Astrocyte (in vitro differentiated cells and primary cell): ENCODE measurements around the gene CCRL2. TPM values are rescaled to one million over a fixed set of nuclear protein-coding genes. Genes with fewer than 3 reads are reported as not detected.

Experiments
- DNase-seq: peaks from one replicate; pipeline ENCODE4 v3.0.0-alpha.2; 2010; ENCODE audit warnings: low read depth
- FAIRE-seq: peaks from 2 replicates; lab custom pipeline; 2011; peaks lifted over from hg19 to GRCh38; lab: Jason Lieb, UNC
- H2AFZ ChIP-seq: 2 replicates; pipeline ENCODE4 v1.6.0; 2012; ENCODE audit warnings: low read depth, low read length, inconsistent platforms
- H3K27ac ChIP-seq: 2 replicates; pipeline ENCODE4 v1.5.1; 2011; ENCODE audit warnings: low read depth, low read length, inconsistent platforms
- H3K27me3 ChIP-seq: 2 replicates; pipeline ENCODE4 v1.6.0; 2011; ENCODE audit warnings: low read length, inconsistent platforms; ENCODE audit not compliant: insufficient read depth
- H3K36me3 ChIP-seq: 2 replicates; pipeline ENCODE4 v1.5.1; 2011; ENCODE audit warnings: low read length, inconsistent platforms; ENCODE audit not compliant: insufficient read depth
- H3K4me1 ChIP-seq: 2 replicates; pipeline ENCODE4 v1.5.1; 2011; ENCODE audit warnings: low read length, inconsistent platforms; ENCODE audit not compliant: insufficient read depth
- H3K4me2 ChIP-seq: 2 replicates; pipeline ENCODE4 v1.6.0; 2012; ENCODE audit warnings: low read length, inconsistent platforms
- H3K4me3 ChIP-seq: 2 replicates; pipeline ENCODE4 v1.5.1; 2011; ENCODE audit warnings: low read depth, mild to moderate bottlenecking, low read length, inconsistent platforms; ENCODE audit not compliant: insufficient read depth
- H3K79me2 ChIP-seq: 2 replicates; pipeline ENCODE4 v1.6.0; 2012; ENCODE audit warnings: mild to moderate bottlenecking, low read length, inconsistent platforms; ENCODE audit not compliant: insufficient read depth
- H3K9ac ChIP-seq: 2 replicates; pipeline ENCODE4 v1.6.0; 2012; ENCODE audit warnings: mild to moderate bottlenecking, low read length, inconsistent platforms
- H3K9me3 ChIP-seq: 2 replicates; pipeline ENCODE4 v1.5.1; 2012; ENCODE audit warnings: low read depth, mild to moderate bottlenecking, low read length, inconsistent platforms; ENCODE audit not compliant: insufficient read depth
- H4K20me1 ChIP-seq: 2 replicates; pipeline ENCODE4 v1.6.0; 2012; ENCODE audit warnings: low read length, inconsistent platforms; ENCODE audit not compliant: insufficient read depth
- H3K27ac Mint-ChIP-seq: one replicate; pipeline ENCODE4 v1.8.0; 2021; ENCODE audit warnings: mild to moderate bottlenecking, mixed read lengths; ENCODE audit not compliant: unreplicated experiment
- H3K27me3 Mint-ChIP-seq: one replicate; pipeline ENCODE4 v1.8.0; 2021; ENCODE audit warnings: low read depth, mixed read lengths; ENCODE audit not compliant: unreplicated experiment
- H3K36me3 Mint-ChIP-seq: one replicate; pipeline ENCODE4 v1.8.0; 2021; ENCODE audit warnings: low read depth, mixed read lengths; ENCODE audit not compliant: unreplicated experiment
- H3K4me1 Mint-ChIP-seq: one replicate; pipeline ENCODE4 v1.8.0; 2021; ENCODE audit warnings: low read depth, mixed read lengths; ENCODE audit not compliant: unreplicated experiment
- H3K4me3 Mint-ChIP-seq: one replicate; pipeline ENCODE4 v1.8.0; 2021; ENCODE audit warnings: mild to moderate bottlenecking, moderate library complexity, mixed read lengths; ENCODE audit not compliant: unreplicated experiment
- H3K9me3 Mint-ChIP-seq: one replicate; pipeline ENCODE4 v1.8.0; 2021; ENCODE audit warnings: mild to moderate bottlenecking, mixed read lengths; ENCODE audit not compliant: unreplicated experiment
- EZH2 ChIP-seq: IDR thresholded peaks from 2 replicates; pipeline ENCODE4 v1.6.1; 2012; ENCODE audit warnings: mild to moderate bottlenecking, low read length, inconsistent platforms; ENCODE audit not compliant: insufficient read depth
- total RNA-seq: library from RNA; stranded (reverse); gene quantifications from 2 replicates; pipeline ENCODE4 v1.2.1, GENCODE V29; 2021
- TF ChIP-seq, protein P1 (sequence below): IDR thresholded peaks from 2 replicates; pipeline ENCODE4 v1.5.1; 2011; ENCODE audit warnings: low read depth, mild to moderate bottlenecking, inconsistent platforms, low read length, moderate library complexity; ENCODE audit not compliant: insufficient read depth

CCRL2 gene
- total RNA-seq, 1 donor from 2014 or later, result not detected

DNA sequence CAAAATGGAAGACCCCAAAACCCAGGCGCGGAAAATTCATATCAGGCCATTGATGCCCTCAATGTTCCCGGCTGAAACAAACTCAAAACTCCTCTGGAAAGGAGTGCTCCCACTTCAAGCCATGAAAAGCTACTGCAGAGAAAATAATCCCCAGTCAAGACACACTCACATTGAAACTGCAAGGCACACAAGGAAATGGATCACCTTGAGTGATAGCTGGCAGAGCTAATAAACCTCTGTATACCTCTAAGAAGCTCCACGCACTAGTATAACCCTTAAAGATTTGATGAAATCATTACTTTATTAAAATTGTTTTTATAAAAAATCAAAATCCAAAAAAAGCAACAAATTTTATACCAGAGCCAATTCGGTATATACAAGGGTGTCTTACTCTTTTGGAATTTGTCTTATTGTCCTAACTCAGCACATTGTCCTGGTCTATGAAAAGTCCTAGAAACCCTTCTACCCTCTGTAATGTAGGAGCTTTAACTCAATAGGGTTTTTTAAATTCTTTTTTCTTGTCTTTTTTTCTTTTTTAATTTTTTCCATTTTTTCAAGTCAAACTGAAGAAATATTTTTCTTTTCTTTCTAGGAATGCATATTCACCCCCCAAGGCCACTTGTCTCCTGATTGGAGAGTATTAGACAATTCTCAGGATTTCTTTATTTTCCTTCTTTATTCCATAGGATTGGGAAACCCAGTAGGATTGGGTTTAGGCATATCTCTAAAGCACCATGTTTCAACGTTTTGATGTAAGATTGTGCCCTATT, 8.7 kb upstream of the CCRL2 start:
- Histone ChIP-seq H3K27ac (no peak overlapping the region), H3K79me2 (no peaks in the 10 kb centered on the region), H3K9ac (no peak overlapping the region), H3K27me3 (peaks cover 5% of the 10 kb centered on the region), H3K4me2 (no peak overlapping the region), H3K9me3 (no peaks in the 10 kb centered on the region), H3K36me3 (no peaks in the 10 kb centered on the region), H4K20me1 (no peaks in the 10 kb centered on the region), H2AFZ (no peak overlapping the region), H3K4me3 (no peak overlapping the region), H3K4me1 (peaks cover 13% of the 10 kb centered on the region)
- Mint-ChIP-seq H3K4me3 (no peak overlapping the region), H3K36me3 (no peaks in the 10 kb centered on the region), H3K9me3 (peaks cover 8% of the 10 kb centered on the region), H3K27ac (no peak overlapping the region), H3K27me3 (no peaks in the 10 kb centered on the region), H3K4me1 (peaks cover 17% of the 10 kb centered on the region)
- TF ChIP-seq, protein P1, sequence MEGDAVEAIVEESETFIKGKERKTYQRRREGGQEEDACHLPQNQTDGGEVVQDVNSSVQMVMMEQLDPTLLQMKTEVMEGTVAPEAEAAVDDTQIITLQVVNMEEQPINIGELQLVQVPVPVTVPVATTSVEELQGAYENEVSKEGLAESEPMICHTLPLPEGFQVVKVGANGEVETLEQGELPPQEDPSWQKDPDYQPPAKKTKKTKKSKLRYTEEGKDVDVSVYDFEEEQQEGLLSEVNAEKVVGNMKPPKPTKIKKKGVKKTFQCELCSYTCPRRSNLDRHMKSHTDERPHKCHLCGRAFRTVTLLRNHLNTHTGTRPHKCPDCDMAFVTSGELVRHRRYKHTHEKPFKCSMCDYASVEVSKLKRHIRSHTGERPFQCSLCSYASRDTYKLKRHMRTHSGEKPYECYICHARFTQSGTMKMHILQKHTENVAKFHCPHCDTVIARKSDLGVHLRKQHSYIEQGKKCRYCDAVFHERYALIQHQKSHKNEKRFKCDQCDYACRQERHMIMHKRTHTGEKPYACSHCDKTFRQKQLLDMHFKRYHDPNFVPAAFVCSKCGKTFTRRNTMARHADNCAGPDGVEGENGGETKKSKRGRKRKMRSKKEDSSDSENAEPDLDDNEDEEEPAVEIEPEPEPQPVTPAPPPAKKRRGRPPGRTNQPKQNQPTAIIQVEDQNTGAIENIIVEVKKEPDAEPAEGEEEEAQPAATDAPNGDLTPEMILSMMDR, result no peak
- TF ChIP-seq EZH2, result no peak
- DNase-seq (no peak), FAIRE-seq (no peak)

DNA sequence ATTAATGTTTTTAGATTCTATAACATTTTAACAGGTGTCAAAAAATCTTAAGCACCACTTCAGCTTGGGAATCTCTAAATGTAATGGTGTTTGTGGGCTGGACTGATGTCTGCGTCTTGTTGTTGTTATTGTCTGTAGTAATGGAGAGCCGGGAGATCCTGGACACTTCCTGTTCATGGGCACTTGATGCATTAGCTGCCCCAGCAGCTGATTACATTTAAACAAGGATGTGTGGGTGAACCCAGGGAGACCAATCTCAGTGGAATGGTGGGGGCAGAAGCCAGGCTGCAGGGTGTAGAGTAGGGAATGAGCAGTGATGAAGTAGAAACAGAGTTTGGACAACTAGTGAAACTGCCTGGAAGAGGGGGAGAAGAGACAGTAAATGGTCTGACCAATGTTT, 8.0 kb upstream of the CCRL2 start:
- H3K79me2 ChIP-seq, result no peaks in the 10 kb centered on the region
- TF ChIP-seq, protein P1, result no peak
- no peak for TF ChIP-seq EZH2
- no peaks in the 10 kb centered on the region for H3K9me3 ChIP-seq
- H3K4me1 ChIP-seq, result peaks cover 13% of the 10 kb centered on the region
- H3K36me3 ChIP-seq, result no peaks in the 10 kb centered on the region
- no peak overlapping the region for H3K4me3 Mint-ChIP-seq
- no peak overlapping the region for H2AFZ ChIP-seq
- H3K27me3 Mint-ChIP-seq, result no peaks in the 10 kb centered on the region
- no peaks in the 10 kb centered on the region for H3K36me3 Mint-ChIP-seq
- H3K27ac Mint-ChIP-seq, result no peak overlapping the region
- peaks cover 17% of the 10 kb centered on the region for H3K4me1 Mint-ChIP-seq
- no peak for FAIRE-seq
- peaks cover 2% of the 10 kb centered on the region for H3K27me3 ChIP-seq
- H3K4me2 ChIP-seq, result peak overlapping the region; percentile 4
- DNase-seq, result no peak
- no peak overlapping the region for H3K4me3 ChIP-seq
- no peaks in the 10 kb centered on the region for H4K20me1 ChIP-seq
- peaks cover 5% of the 10 kb centered on the region for H3K9me3 Mint-ChIP-seq
- no peak overlapping the region for H3K27ac ChIP-seq
- H3K9ac ChIP-seq, result no peak overlapping the region

DNA sequence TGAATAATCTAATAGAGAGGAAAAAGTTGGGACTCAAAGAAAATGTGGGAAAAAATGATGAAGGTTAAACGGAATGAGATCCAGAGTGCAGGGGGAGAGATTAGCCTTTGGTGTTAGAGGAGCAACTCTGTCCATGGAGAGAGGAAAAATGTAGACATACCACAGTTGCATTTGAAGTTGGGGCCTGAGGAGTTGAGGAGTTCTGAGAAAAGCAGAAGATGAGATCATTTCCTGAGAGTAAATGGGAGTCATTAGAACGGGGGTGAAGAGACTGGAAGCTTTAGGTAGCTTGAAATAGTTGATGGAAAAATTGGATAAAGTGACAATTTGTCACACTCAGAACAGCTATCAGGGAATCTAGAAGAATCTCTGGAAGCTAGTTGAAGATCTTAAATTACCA, 7.5 kb upstream of the CCRL2 start:
- Mint-ChIP-seq H3K27ac (no peak overlapping the region), H3K27me3 (no peaks in the 10 kb centered on the region), H3K4me1 (peaks cover 17% of the 10 kb centered on the region), H3K9me3 (peaks cover 4% of the 10 kb centered on the region), H3K36me3 (no peaks in the 10 kb centered on the region), H3K4me3 (no peak overlapping the region)
- no peaks in the 10 kb centered on the region for H3K79me2 ChIP-seq
- H4K20me1 ChIP-seq, result no peaks in the 10 kb centered on the region
- H3K4me3 ChIP-seq, result no peak overlapping the region
- no peak overlapping the region for H2AFZ ChIP-seq
- FAIRE-seq (no peak), DNase-seq (peak; percentile 12)
- TF ChIP-seq, protein P1, result no peak
- no peak for TF ChIP-seq EZH2
- H3K27ac ChIP-seq, result no peak overlapping the region
- H3K27me3 ChIP-seq, result peaks cover 2% of the 10 kb centered on the region
- peaks cover 13% of the 10 kb centered on the region for H3K4me1 ChIP-seq
- peak overlapping the region; percentile 4 for H3K4me2 ChIP-seq
- H3K9me3 ChIP-seq, result no peaks in the 10 kb centered on the region
- no peak overlapping the region for H3K9ac ChIP-seq
- H3K36me3 ChIP-seq, result no peaks in the 10 kb centered on the region
